Hepatocyte (in vitro differentiated cells): ENCODE data around the gene BCL2L1.

Experiments used
- EZH2 ChIP-seq: fragments of 200-600 bp; sonication (generic); IDR thresholded peaks from 2 replicates; pipeline ENCODE4 v1.6.1; 2016; ENCODE audit warnings: antibody characterized with exemption, mild to moderate bottlenecking, borderline replicate concordance
- EZH2phosphoT487 ChIP-seq: fragments of 200-600 bp; sonication (generic); IDR thresholded peaks from one replicate; pipeline ENCODE4 v1.6.1; 2018; ENCODE audit warnings: antibody characterized with exemption, mild to moderate bottlenecking, low read depth, moderate library complexity; ENCODE audit not compliant: unreplicated experiment, severe bottlenecking
- TF ChIP-seq, protein P1 (sequence below): fragments of 200-600 bp; sonication (generic); IDR thresholded peaks from 2 replicates; pipeline ENCODE4 v1.5.1; 2016; ENCODE audit warnings: antibody characterized with exemption, mild to moderate bottlenecking; ENCODE audit not compliant: poor library complexity

DNA sequence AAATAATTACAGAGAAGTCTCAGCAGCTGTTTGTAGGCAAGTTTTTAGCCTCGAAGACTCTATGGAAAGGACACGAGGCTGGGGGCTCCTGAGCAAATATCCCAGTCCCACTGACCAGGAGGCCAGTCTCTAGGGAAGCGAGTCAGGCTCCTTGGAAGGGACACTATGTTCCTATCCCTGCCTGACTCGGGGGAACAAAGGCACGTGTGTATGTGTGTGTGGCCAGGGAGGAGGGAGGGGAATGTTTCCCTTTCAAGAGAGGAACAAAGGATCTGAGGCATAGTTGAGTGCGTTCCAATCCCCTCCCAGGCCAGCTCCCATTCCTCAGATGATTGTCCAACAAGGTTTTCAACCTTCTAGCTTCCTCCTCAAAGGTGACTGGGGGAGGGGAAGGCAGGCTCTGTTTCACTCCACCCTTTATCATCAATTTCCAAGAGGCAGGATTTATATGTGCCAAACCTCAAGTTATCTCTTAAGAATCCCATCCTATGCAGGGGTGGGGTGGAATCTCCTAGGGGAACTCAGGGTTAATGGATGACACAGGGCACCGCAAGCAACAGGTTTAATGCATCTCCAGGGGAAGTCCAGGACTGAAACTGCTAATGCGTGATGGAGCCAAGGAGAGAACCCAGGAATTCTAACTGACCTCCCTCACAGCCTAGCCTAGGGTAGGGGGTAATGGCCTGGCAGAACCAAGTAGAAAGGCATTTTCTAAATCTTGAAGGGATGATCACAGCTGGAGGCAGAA is 9.9 kb downstream of the BCL2L1 start:
- TF ChIP-seq, protein P1, sequence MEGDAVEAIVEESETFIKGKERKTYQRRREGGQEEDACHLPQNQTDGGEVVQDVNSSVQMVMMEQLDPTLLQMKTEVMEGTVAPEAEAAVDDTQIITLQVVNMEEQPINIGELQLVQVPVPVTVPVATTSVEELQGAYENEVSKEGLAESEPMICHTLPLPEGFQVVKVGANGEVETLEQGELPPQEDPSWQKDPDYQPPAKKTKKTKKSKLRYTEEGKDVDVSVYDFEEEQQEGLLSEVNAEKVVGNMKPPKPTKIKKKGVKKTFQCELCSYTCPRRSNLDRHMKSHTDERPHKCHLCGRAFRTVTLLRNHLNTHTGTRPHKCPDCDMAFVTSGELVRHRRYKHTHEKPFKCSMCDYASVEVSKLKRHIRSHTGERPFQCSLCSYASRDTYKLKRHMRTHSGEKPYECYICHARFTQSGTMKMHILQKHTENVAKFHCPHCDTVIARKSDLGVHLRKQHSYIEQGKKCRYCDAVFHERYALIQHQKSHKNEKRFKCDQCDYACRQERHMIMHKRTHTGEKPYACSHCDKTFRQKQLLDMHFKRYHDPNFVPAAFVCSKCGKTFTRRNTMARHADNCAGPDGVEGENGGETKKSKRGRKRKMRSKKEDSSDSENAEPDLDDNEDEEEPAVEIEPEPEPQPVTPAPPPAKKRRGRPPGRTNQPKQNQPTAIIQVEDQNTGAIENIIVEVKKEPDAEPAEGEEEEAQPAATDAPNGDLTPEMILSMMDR = no peak
- TF ChIP-seq EZH2 = no peak
- TF ChIP-seq EZH2phosphoT487 = no peak
